GM21528 (cell line): Measurements from ENCODE around the gene UBTF.

Source experiments
- ATAC-seq: cut with Tn5 transposase; IDR thresholded peaks from one replicate; pipeline ENCODE4 v1.9.1; 2021; ENCODE audit warnings: mild to moderate bottlenecking, moderate library complexity; ENCODE audit not compliant: unreplicated experiment, low FRiP score

Gene UBTF

GRCh38 chr17:44214230-44214494 is 5.3 kb downstream of the UBTF start:
- ATAC-seq = no peak

GRCh38 chr17:44213403-44214229 is 5.9 kb downstream of the UBTF start:
- no peak for ATAC-seq

DNA sequence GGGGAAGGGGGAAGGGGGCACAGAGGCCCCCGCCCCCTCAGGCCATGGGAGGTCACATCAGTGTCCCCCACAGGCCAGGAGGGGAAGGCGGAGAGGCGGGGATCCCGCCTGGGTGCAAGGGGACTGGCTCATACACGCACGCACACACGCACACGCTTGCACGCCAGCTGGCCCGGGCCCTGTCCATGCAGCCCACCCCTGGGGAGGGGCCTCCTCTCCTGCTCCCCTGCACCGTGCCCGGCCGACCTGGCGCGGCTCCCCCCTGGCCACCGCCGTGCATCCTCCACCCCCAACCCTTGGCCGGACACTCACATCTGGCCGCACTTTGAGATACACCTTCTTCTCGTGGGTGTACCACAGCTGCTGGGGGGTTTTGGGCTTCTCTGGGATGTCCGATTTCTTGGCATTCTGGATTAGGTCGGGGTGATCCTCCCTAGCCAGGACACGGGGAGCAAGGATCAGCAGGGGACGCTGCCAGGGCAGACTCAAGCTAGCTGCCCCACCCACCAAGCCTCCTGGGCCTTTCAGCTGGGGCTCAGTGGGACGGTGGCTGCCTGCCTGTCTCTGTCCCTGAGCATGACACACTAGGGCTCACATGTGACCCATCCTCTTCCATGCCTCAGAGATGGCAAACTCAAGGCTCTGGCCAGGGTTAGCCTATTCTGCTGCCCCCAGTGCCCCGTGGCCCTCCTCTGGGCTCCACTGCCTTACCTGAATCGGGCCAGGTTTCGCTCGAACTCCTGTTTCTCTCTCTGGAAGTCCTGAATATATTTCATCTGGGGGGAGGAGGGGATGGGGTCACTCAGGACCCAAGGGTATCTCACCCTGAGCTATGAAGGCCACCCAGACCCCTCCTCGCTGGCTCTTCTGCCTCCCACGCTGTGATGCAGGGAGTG is 6.7 kb downstream of the UBTF start:
- no peak for ATAC-seq

GRCh38 chr17:44211281-44212265 is 7.9 kb downstream of the UBTF start:
- no peak for ATAC-seq

DNA sequence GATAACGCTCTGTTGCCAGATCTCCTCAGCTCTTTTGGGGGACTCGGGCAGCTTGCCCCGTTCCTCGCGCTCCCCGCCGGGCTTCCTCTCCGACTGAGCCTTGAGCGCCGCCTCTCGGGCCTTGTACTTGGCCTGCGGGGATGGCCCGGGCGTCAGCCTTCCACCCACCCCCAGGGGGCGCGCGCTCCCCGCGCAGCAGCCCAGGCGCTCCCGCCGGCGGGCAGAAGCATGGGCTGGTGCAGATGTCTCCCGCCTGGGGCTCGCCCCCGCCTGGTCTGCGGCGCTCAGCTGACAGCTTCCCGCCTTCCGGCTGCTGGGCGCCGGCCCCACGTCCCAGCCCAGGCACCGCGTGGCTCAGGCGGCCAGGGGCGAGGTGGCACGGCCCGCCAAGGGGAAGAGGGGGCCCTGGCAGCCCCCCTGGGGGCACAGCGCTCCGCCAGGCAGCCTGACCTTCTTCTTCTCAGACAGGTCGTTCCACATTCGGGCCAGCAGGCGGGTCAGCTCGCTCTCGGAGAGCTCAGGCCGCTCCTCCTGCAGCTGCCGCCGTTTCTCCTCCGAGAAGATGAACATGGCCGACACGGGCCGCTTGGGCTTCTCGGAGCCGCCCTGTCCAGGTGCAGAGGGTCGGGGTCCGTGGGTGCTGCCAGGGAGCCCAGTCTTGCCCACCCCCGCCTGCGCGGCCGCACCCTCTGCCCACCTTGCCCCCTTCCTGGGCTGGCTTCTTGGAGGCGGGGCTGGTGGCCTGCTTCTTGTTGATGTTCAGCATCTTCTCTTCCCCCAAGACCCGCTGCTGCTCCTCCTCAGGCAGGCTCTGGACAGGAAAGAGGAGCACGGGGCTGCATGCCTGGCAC is 8.9 kb downstream of the UBTF start:
- peak; percentile 54 for ATAC-seq

DNA sequence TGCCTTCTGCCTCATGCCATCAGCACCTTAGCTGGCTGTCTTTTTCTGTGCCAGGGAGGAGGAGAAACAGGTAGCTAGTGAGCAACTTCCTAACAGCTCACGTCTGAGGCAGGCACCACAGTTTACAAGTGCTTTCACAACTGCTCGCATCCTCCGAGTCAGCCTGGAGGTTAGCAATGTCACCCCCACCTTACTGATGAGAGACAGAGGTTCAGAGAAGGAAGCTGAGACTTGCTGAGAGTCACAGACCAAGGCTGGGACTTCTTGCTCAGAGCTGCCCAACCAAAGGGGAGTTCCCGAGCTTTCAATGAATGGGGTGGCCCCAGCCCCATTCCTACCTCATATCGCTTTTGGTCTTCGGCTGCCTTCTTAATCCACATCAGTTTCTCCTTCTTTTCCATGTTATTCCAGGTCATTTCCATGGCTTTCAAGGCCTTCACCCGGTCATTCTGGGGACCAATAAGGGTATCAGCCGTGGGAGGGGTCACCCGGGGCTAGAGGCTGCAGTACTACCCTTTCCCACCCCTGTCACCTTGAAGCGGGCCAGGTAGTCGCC is 9.6 kb downstream of the UBTF start:
- no peak for ATAC-seq

DNA sequence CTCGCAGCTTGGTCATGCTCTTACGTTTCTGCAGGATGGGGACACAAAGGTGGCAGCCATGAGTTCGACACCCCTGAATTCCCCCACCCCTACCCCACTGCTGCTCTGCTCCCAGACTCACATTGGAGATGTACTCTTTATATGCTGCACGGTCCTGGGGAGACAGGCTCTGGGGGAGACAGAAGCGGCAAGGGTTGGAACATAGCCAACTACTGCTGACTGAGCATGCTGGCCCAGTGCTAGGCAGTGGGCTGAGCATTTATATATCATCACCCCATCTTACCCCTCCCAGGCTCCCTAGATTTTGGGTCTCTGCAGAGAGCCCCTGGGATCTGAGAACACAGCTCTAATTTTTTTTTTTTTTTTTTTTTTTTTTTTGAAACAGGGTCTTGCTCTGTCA is 11.7 kb downstream of the UBTF start:
- no peak for ATAC-seq

DNA sequence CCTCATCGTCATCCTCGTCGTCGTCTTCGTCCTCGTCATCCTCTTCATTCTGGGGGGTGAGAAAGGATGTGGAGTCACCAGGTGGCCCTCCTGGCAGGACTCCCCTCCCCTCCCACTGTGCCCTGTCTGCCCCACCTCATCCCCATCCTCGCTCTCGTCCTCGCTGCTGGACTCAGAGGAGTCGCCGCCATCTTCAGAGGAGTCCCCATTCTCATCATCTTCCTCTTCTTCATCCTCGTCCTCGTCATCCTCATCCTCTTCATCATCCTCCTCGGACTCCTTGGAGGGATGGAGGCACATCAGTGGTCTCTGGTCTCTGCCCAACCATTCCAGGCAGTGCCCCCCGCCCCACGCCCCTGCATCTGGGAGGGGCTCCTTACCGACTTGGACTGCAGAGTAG is 12.2 kb downstream of the UBTF start:
- no peak for ATAC-seq

DNA sequence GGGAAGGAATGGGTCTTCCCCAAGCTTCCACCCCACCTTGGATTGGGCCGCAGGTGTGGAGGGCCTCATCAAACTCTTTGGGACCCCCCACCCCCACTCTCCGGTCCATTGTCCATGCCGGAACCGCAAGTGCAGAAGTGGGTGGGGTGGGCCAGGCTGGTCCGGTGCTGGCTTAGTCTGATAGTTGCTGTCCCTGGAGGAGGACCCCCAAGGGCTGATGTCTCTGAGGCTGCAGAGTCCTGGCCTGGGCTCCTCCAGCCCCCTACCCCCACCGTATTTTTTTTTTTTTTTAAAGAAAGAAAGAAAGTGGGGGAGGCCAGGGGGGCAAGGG is 12.7 kb downstream of the UBTF start:
- ATAC-seq = no peak

GRCh38 chr17:44205962-44206824 is 13.3 kb downstream of the UBTF start:
- no peak for ATAC-seq

DNA sequence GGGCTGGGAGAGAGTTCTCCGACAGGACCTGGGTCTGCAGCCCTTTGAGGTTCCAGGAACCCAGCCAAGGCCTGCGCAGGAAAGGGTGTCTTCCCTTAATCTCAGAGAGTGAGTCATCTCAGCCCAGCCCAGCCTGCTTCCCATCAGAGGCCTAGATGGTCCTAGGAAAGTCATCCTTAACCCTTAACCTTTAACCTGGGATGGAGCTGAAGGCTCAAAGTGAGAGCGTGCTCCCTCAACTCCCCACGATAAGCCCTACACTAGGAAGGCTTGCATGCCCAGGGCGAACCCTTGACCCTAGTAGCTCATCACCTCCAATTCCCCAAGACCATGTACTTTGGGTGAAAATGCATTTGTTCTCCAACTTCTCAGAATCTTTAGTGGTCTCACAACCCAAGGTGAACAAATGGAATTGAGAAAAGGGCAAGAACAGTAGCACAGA is 15.0 kb downstream of the UBTF start:
- no peak for ATAC-seq

- no peak for ATAC-seq
Observed at GRCh38 chr17:44203731-44204440, 15.6 kb downstream of the UBTF start.

DNA sequence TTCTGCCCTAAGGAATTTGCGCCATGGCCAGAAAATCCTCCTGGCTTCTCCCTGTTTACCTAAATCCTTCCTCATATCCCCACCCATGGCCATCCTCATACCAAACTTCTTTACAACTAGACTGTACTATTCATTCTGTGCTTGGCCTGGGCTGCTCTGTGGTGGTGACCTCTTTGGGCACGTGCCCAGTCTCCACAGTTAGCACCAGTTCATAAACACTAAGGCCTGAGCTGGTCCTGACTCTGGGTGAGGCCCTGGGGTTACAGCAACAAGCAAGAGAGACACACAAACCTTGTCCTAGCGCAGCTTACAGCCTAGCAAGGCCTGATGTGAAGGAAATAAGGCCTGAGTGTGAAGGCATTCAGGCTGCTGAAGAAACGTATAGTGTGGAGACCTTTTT is 16.7 kb downstream of the UBTF start:
- no peak for ATAC-seq

GRCh38 chr17:44200478-44201155 is 18.9 kb downstream of the UBTF start:
- ATAC-seq = no peak

- peak; percentile 58 for ATAC-seq
Observed at GRCh38 chr17:44199553-44200477, 19.7 kb downstream of the UBTF start, which contains the start of gene ATXN7L3. Gene ATXN7L3 (minus strand): TSS chr17:44199884. CDS start chr17:44198070, 1,814 bp downstream.
